Neutrophil (primary cell): ENCODE measurements around the gene REG3A.

Experiments
- H3K27ac ChIP-seq: fragments of 200-600 bp; sonication (generic); 2 replicates; pipeline ENCODE4 v1.5.1; 2016; ENCODE audit warnings: mild to moderate bottlenecking, moderate library complexity
- H3K27me3 ChIP-seq: fragments of 200-600 bp; sonication (generic); 2 replicates; pipeline ENCODE4 v1.6.0; 2016; ENCODE audit warnings: mild to moderate bottlenecking
- H3K36me3 ChIP-seq: fragments of 200-600 bp; sonication (generic); 2 replicates; pipeline ENCODE4 v1.5.1; 2017
- H3K4me1 ChIP-seq, 2 experiments: fragments of 200-600 bp in 1 of 2; sonication (generic) in 1 of 2; 1 replicate in 1 of 2; 2 replicates in 1 of 2; pipeline versions ENCODE4 v1.5.1 to v1.6.1; 2013 to 2016; ENCODE audit warnings: low read depth in 1 of 2, low read length in 1 of 2, mild to moderate bottlenecking in 1 of 2, moderate library complexity in 1 of 2; ENCODE audit not compliant: control insufficient read depth in 1 of 2, insufficient read depth in 1 of 2
- H3K4me3 ChIP-seq, 2 experiments: fragments of 200-600 bp in 1 of 2; sonication (generic) in 1 of 2; 1 replicate in 1 of 2; 2 replicates in 1 of 2; pipeline ENCODE4 v1.5.1; 2013 to 2016; ENCODE audit warnings: low read depth in 1 of 2, low read length in 1 of 2, mild to moderate bottlenecking in 1 of 2, moderate library complexity in 1 of 2
- H3K9me3 ChIP-seq: fragments of 200-600 bp; sonication (generic); 2 replicates; pipeline ENCODE4 v1.5.1; 2016
- TF ChIP-seq, protein P1 (sequence below): fragments of 200-600 bp; sonication (generic); IDR thresholded peaks from 2 replicates; pipeline ENCODE4 v1.5.1; 2016; ENCODE audit warnings: antibody characterized with exemption

The REG3A gene

DNA sequence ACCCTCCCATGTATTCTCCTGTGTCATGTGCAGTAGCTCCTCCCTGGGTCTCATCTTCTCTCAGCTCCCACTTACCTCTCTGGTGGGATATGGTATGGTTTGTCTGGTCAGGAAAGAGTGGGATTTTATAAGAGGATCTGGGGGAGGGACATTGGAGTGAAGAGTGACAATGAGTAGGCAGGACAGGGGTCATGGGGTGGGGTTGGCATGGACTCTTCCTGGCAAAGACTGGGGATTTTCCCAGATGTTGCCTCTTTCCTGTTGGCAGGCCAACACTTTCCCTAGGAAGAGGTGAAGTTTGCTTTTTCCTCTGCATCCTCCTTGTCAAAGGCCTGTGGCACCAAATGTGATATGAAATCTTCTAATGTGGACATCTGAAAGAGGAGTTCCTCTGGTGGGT lies at the start of gene REG3A:
REG3A (minus strand) TSS at position 101 of the 400 bp plus-strand sequence. CDS start 348 bp downstream, outside the sequence.
- Histone ChIP-seq H3K27me3 (no peaks in the 10 kb centered on the region), H3K9me3 (no peaks in the 10 kb centered on the region)
- TF ChIP-seq, protein P1, sequence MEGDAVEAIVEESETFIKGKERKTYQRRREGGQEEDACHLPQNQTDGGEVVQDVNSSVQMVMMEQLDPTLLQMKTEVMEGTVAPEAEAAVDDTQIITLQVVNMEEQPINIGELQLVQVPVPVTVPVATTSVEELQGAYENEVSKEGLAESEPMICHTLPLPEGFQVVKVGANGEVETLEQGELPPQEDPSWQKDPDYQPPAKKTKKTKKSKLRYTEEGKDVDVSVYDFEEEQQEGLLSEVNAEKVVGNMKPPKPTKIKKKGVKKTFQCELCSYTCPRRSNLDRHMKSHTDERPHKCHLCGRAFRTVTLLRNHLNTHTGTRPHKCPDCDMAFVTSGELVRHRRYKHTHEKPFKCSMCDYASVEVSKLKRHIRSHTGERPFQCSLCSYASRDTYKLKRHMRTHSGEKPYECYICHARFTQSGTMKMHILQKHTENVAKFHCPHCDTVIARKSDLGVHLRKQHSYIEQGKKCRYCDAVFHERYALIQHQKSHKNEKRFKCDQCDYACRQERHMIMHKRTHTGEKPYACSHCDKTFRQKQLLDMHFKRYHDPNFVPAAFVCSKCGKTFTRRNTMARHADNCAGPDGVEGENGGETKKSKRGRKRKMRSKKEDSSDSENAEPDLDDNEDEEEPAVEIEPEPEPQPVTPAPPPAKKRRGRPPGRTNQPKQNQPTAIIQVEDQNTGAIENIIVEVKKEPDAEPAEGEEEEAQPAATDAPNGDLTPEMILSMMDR, result no peak

DNA sequence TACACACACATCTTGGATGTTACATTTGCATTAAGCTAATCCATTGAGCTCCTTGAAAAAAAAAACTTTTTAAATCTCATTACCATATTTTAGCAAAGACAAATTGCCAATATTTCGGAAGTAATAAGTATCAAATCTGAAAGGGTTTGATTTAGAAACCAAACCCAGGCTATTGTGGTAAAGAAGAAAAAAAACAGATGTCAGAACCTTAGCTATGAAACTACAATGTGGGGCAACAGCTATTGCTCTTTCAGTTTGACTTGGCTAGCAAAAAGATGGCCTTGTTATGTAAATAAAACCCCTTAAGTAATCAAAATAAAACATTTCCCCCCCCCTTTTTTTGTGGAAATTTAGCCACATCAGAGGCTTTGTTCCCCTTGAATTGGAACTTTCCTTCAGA lies 41.2 kb upstream of the REG3A start:
- Histone ChIP-seq H3K4me1 (no peaks in the 10 kb centered on the region), H3K36me3 (no peaks in the 10 kb centered on the region), H3K4me3 (no peak overlapping the region), H3K27me3 (no peaks in the 10 kb centered on the region), H3K27ac (no peak overlapping the region), H3K9me3 (no peaks in the 10 kb centered on the region)
- TF ChIP-seq, protein P1, result no peak

More for the DNA sequence above, at the start of gene REG3A:
- no peaks in the 10 kb centered on the region for H3K36me3 ChIP-seq
- H3K4me1 ChIP-seq, result no peaks in the 10 kb centered on the region
- no peak within 1 kb of the TSS for H3K27ac ChIP-seq
- no peak within 1 kb of the TSS for H3K4me3 ChIP-seq

DNA sequence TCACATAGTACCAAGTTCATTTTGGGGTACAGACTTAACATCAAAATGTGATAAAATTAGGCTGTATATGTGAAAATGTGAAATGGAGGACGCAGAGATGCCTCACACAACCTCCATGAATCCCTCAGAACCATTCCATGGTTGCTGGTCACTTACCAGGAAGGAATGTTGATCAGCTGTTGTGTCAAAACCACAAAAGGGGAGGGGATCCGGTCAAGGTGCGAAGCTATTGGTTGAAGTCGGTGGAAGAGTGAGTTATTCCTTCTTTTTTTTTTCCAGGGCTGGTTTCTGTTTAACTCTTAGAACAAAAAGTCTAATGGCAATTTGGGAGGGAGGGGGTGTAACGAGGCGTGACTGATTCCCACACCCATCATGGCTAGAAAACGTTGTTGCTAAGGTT lies 32.3 kb upstream of the REG3A start:
- Histone ChIP-seq H3K4me3 (no peak overlapping the region), H3K27me3 (no peaks in the 10 kb centered on the region)
- TF ChIP-seq, protein P1, result no peak

DNA sequence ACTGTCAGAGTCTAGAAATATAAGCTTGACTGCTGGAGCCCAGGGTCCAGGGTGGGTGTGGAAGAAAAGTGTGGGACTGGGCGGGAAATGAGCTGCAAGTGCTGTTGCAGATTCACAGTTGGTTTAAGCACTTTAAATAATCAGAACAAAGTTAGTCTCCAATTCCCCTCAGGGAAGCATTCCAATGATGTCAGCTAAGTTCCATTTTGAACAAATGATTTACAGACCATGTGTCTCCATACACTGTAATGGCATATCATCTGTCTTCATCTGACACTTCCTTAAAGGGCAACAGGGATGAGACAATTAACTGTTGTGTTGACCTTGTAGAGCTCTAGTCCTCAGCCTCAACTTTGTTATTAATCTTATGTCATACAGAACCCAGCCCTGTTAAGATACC lies 31.5 kb upstream of the REG3A start:
- Histone ChIP-seq H3K4me3 (no peak overlapping the region), H3K27ac (no peak overlapping the region), H3K27me3 (no peaks in the 10 kb centered on the region), H3K9me3 (no peaks in the 10 kb centered on the region), H3K4me1 (no peaks in the 10 kb centered on the region), H3K36me3 (no peaks in the 10 kb centered on the region)
- TF ChIP-seq, protein P1, result no peak

More for the DNA sequence above, 32.3 kb upstream of the REG3A start:
- no peaks in the 10 kb centered on the region for H3K9me3 ChIP-seq
- no peaks in the 10 kb centered on the region for H3K4me1 ChIP-seq
- H3K27ac ChIP-seq, result no peak overlapping the region
- H3K36me3 ChIP-seq, result no peaks in the 10 kb centered on the region

DNA sequence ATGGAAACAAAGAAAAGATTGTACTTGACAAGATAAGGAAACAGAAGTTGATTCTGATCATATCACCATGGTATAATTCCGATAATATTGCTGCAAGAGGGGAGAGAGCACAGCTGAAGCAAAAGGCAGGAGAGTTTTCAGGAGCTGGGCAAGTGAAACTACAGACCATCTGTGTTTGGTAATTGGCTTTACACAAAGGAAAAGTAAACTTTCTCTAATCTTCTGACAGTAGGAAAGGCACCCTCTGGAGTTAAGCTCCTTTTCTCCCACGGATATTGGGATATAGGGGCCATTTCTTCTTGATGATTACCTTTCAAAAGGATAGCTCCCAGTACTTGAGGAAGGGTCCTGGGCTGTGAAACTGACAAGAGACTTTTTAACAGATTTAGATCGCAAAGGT lies 29.9 kb upstream of the REG3A start:
- Histone ChIP-seq H3K9me3 (no peaks in the 10 kb centered on the region), H3K27me3 (no peaks in the 10 kb centered on the region), H3K27ac (no peak overlapping the region), H3K36me3 (no peaks in the 10 kb centered on the region), H3K4me1 (no peaks in the 10 kb centered on the region), H3K4me3 (no peak overlapping the region)
- TF ChIP-seq, protein P1, result no peak

DNA sequence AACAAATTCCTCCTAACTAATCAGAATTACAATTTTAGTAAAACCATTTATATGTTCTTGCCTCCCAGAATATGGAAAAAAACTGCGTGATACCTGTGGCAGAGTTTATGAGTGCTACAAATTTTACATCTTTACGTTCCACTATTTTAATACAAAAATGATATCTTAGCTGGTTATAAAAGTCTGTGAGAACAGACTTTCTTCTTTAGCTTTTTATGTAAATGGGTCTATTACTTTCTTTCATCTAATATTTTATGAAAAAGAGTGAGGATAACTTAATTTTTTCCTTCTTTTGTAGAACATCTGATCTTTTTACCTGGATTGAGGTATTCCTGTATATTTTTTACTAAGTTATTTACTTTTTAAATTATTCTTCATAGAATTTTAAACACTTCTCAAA lies 22.1 kb upstream of the REG3A start:
- Histone ChIP-seq H3K4me1 (no peaks in the 10 kb centered on the region), H3K36me3 (no peaks in the 10 kb centered on the region), H3K27me3 (no peaks in the 10 kb centered on the region), H3K9me3 (no peaks in the 10 kb centered on the region), H3K4me3 (no peak overlapping the region), H3K27ac (no peak overlapping the region)
- TF ChIP-seq, protein P1, result no peak
